ENCODE data around the gene CAST.
A peak's percentile ranks its signal among the peaks of the same experiment; 100 is the strongest.

- TF ChIP-seq CTCF (IDR thresholded peaks at IDR 0.05) (peak; percentile 30 to 76 (median 68)), POLR2A (IDR thresholded peaks at IDR 0.05) (no peak)
These were observed 25.8 kb downstream of the CAST start for GRCh38 chr5:96687812-96688453.
